PC-3 (cell line): ENCODE measurements around the gene TMEM200C.

ENCODE experiments used
- CTCF ChIP-seq: fragments of 300-600 bp; sonication (generic); conservative IDR thresholded peaks from 2 replicates; pipeline ENCODE4 v1.5.1; 2017; ENCODE audit warnings: antibody characterized with exemption, low read depth, mild to moderate bottlenecking, low read length
- EZH2 ChIP-seq: fragments of 300-600 bp; sonication (generic); IDR thresholded peaks from one replicate; pipeline ENCODE4 v1.6.1; 2017; ENCODE audit warnings: antibody characterized with exemption, mild to moderate bottlenecking, low read length; ENCODE audit not compliant: unreplicated experiment
- EZH2phosphoT487 ChIP-seq: fragments of 300-600 bp; sonication (generic); IDR thresholded peaks from 2 replicates; pipeline ENCODE4 v1.6.1; 2018; ENCODE audit warnings: mild to moderate bottlenecking, antibody characterized with exemption, low read length, borderline replicate concordance

GRCh38 chr18:5874336-5874735 is 21.0 kb downstream of the TMEM200C start:
- no peak for TF ChIP-seq CTCF
- TF ChIP-seq EZH2, result no peak
- TF ChIP-seq EZH2phosphoT487, result no peak
